BLaER1 (cell line): ENCODE data around the gene CCDC170.

ENCODE experiments used
- H3K27ac ChIP-seq: shearing (Covaris generic); formaldehyde crosslinking; 2 replicates; pipeline ENCODE4 v1.8.1; 2022
- H3K27me3 ChIP-seq: shearing (Covaris generic); formaldehyde crosslinking; 2 replicates; pipeline ENCODE4 v1.8.1; 2022
- H3K36me3 ChIP-seq: shearing (Covaris generic); formaldehyde crosslinking; 2 replicates; pipeline ENCODE4 v1.8.1; 2022
- H3K4me1 ChIP-seq: shearing (Covaris generic); formaldehyde crosslinking; 2 replicates; pipeline ENCODE4 v1.8.1; 2022
- H3K4me2 ChIP-seq: shearing (Covaris generic); formaldehyde crosslinking; 2 replicates; pipeline ENCODE4 v1.8.1; 2022
- H3K4me3 ChIP-seq: shearing (Covaris generic); formaldehyde crosslinking; 2 replicates; pipeline ENCODE4 v1.8.1; 2022
- H3K9ac ChIP-seq: shearing (Covaris generic); formaldehyde crosslinking; 2 replicates; pipeline ENCODE4 v1.8.1; 2022
- H3K9me3 ChIP-seq: shearing (Covaris generic); formaldehyde crosslinking; 2 replicates; pipeline ENCODE4 v1.8.1; 2022
- H4K20me1 ChIP-seq: shearing (Covaris generic); formaldehyde crosslinking; 2 replicates; pipeline ENCODE4 v1.8.1; 2022
- Cebpa-rat ChIP-seq: shearing (Covaris generic); IDR thresholded peaks from 2 replicates; pipeline ENCODE4 v1.8.1; 2022

The CCDC170 gene

GRCh38 chr6:151637814-151638213 lies 144.0 kb downstream of the CCDC170 start:
- no peaks in the 10 kb centered on the region for H4K20me1 ChIP-seq
- no peaks in the 10 kb centered on the region for H3K36me3 ChIP-seq
- H3K9ac ChIP-seq = no peak overlapping the region
- TF ChIP-seq Cebpa-rat = no peak
- H3K4me2 ChIP-seq = no peak overlapping the region
- H3K9me3 ChIP-seq = peaks cover 4% of the 10 kb centered on the region; the same call in 1 of the 2 replicates
- H3K27me3 ChIP-seq = no peaks in the 10 kb centered on the region
- H3K4me3 ChIP-seq = no peak overlapping the region
- H3K4me1 ChIP-seq = no peaks in the 10 kb centered on the region
- H3K27ac ChIP-seq = no peak overlapping the region

GRCh38 chr6:151639750-151640149 lies 145.9 kb downstream of the CCDC170 start:
- Histone ChIP-seq H3K4me2 (no peak overlapping the region), H3K27ac (no peak overlapping the region), H3K27me3 (no peaks in the 10 kb centered on the region), H3K36me3 (no peaks in the 10 kb centered on the region), H3K4me1 (no peaks in the 10 kb centered on the region), H3K9ac (no peak overlapping the region), H3K4me3 (no peak overlapping the region), H4K20me1 (no peaks in the 10 kb centered on the region), H3K9me3 (peaks cover 4% of the 10 kb centered on the region; the same call in 1 of the 2 replicates)
- TF ChIP-seq Cebpa-rat = no peak

GRCh38 chr6:151641028-151641427 lies 147.2 kb downstream of the CCDC170 start:
- Histone ChIP-seq H3K4me2 (no peak overlapping the region), H4K20me1 (no peaks in the 10 kb centered on the region), H3K36me3 (no peaks in the 10 kb centered on the region), H3K27me3 (no peaks in the 10 kb centered on the region), H3K4me1 (no peaks in the 10 kb centered on the region), H3K9me3 (peaks cover 4% of the 10 kb centered on the region; the same call in 1 of the 2 replicates), H3K4me3 (no peak overlapping the region), H3K9ac (no peak overlapping the region), H3K27ac (no peak overlapping the region)
- TF ChIP-seq Cebpa-rat = no peak

- H3K4me3 ChIP-seq = no peak overlapping the region
- H3K9me3 ChIP-seq = no peaks in the 10 kb centered on the region
- no peaks in the 10 kb centered on the region for H3K36me3 ChIP-seq
- H3K4me2 ChIP-seq = no peak overlapping the region
- no peaks in the 10 kb centered on the region for H3K4me1 ChIP-seq
- H3K27ac ChIP-seq = no peak overlapping the region
- no peaks in the 10 kb centered on the region for H4K20me1 ChIP-seq
- H3K9ac ChIP-seq = no peak overlapping the region
- H3K27me3 ChIP-seq = no peaks in the 10 kb centered on the region
- TF ChIP-seq Cebpa-rat = no peak
These were observed 154.3 kb downstream of the CCDC170 start for GRCh38 chr6:151647976-151648639.

GRCh38 chr6:151649835-151650234 lies 156.0 kb downstream of the CCDC170 start:
- H3K9ac ChIP-seq = no peak overlapping the region
- no peak overlapping the region for H3K27ac ChIP-seq
- no peak overlapping the region for H3K4me3 ChIP-seq
- peaks cover 6% of the 10 kb centered on the region for H3K9me3 ChIP-seq
- H3K27me3 ChIP-seq = no peaks in the 10 kb centered on the region
- no peak for TF ChIP-seq Cebpa-rat
- H3K36me3 ChIP-seq = no peaks in the 10 kb centered on the region
- no peak overlapping the region for H3K4me2 ChIP-seq
- no peaks in the 10 kb centered on the region for H3K4me1 ChIP-seq
- H4K20me1 ChIP-seq = no peaks in the 10 kb centered on the region

GRCh38 chr6:151651639-151652038 lies 157.8 kb downstream of the CCDC170 start:
- Histone ChIP-seq H3K36me3 (no peaks in the 10 kb centered on the region), H3K4me3 (no peak overlapping the region), H3K4me2 (no peak overlapping the region), H3K9ac (no peak overlapping the region), H3K9me3 (peaks cover 8% of the 10 kb centered on the region), H3K4me1 (no peaks in the 10 kb centered on the region), H4K20me1 (no peaks in the 10 kb centered on the region), H3K27me3 (no peaks in the 10 kb centered on the region), H3K27ac (no peak overlapping the region)
- no peak for TF ChIP-seq Cebpa-rat

- Histone ChIP-seq H3K4me3 (no peak overlapping the region), H3K4me1 (no peaks in the 10 kb centered on the region), H3K4me2 (no peak overlapping the region), H3K27ac (no peak overlapping the region), H3K27me3 (no peaks in the 10 kb centered on the region), H3K9ac (no peak overlapping the region), H3K36me3 (no peaks in the 10 kb centered on the region), H3K9me3 (peaks cover 8% of the 10 kb centered on the region), H4K20me1 (no peaks in the 10 kb centered on the region)
- TF ChIP-seq Cebpa-rat = no peak
These were observed 158.5 kb downstream of the CCDC170 start for GRCh38 chr6:151652325-151652724.

GRCh38 chr6:151655099-151655498 lies 161.3 kb downstream of the CCDC170 start:
- H4K20me1 ChIP-seq = no peaks in the 10 kb centered on the region
- no peaks in the 10 kb centered on the region for H3K27me3 ChIP-seq
- peaks cover 8% of the 10 kb centered on the region for H3K9me3 ChIP-seq
- H3K4me3 ChIP-seq = no peak overlapping the region
- no peak overlapping the region for H3K4me2 ChIP-seq
- H3K36me3 ChIP-seq = no peaks in the 10 kb centered on the region
- H3K9ac ChIP-seq = no peak overlapping the region
- no peaks in the 10 kb centered on the region for H3K4me1 ChIP-seq
- no peak for TF ChIP-seq Cebpa-rat
- H3K27ac ChIP-seq = no peak overlapping the region

GRCh38 chr6:151656392-151656791 lies 162.6 kb downstream of the CCDC170 start:
- Histone ChIP-seq H4K20me1 (no peaks in the 10 kb centered on the region), H3K27ac (no peak overlapping the region), H3K27me3 (no peaks in the 10 kb centered on the region), H3K9me3 (peaks cover 8% of the 10 kb centered on the region), H3K4me2 (no peak overlapping the region), H3K4me1 (no peaks in the 10 kb centered on the region), H3K4me3 (no peak overlapping the region), H3K36me3 (no peaks in the 10 kb centered on the region), H3K9ac (no peak overlapping the region)
- no peak for TF ChIP-seq Cebpa-rat

GRCh38 chr6:151658091-151658490 lies 164.3 kb downstream of the CCDC170 start:
- Histone ChIP-seq H3K9ac (no peak overlapping the region), H4K20me1 (no peaks in the 10 kb centered on the region), H3K4me1 (no peaks in the 10 kb centered on the region), H3K27me3 (no peaks in the 10 kb centered on the region), H3K36me3 (no peaks in the 10 kb centered on the region), H3K9me3 (peaks cover 8% of the 10 kb centered on the region), H3K27ac (no peak overlapping the region), H3K4me3 (no peak overlapping the region), H3K4me2 (no peak overlapping the region)
- TF ChIP-seq Cebpa-rat = no peak

GRCh38 chr6:151659212-151659611 lies 165.4 kb downstream of the CCDC170 start:
- Histone ChIP-seq H3K9me3 (peaks cover 8% of the 10 kb centered on the region), H3K4me1 (no peaks in the 10 kb centered on the region), H3K4me3 (no peak overlapping the region), H4K20me1 (no peaks in the 10 kb centered on the region), H3K36me3 (no peaks in the 10 kb centered on the region), H3K27ac (no peak overlapping the region), H3K27me3 (no peaks in the 10 kb centered on the region), H3K4me2 (no peak overlapping the region), H3K9ac (no peak overlapping the region)
- no peak for TF ChIP-seq Cebpa-rat
